Activated CD4-positive, alpha-beta T cell treated with anti-CD3 and anti-CD28 coated beads for 48 hours (primary cell): ENCODE data around the gene AFDN.

ENCODE experiments used
- DNase-seq: peaks from one replicate; pipeline ENCODE4 v3.0.0-alpha.2; 2020

Gene AFDN

DNA sequence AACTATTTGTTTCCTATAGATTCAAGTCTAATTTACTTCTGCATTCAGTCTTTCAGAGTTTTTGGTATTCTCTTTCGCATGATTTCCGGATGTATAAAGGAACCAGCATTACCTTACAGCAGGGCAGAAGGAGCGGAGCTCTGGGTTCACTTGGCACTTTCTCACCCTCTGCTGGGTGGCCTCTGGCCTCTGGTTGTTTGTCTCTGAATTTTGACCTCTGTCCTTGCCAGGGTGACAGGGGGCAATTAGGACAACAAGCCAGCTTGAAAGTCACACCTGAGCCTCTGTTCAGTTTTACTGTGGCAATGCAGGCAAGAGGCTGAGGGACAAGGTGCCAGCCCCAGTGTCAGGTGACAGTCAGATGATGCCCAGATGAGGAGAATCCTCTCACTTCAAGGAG is 101.4 kb downstream of the AFDN start:
- no peak for DNase-seq

DNA sequence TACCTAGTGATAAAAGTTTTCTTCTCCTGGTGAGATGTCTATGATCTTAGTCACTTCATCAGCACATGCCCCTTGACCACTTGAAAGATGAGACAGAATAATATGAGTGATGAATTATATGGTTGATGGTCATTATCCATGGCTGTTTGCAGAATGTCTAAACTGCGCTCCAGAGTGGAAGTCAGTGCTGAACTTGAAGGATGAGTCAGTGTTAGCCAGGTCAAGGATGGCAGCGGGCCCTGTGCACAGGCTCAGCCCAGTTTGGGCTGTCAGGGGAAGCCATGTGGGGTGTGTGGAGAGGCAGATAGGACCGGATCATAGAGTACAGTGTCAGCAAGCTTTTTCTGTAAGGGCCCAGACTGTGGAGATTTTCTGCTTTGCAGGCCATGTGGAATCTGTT is 103.6 kb downstream of the AFDN start:
- DNase-seq, result no peak

DNA sequence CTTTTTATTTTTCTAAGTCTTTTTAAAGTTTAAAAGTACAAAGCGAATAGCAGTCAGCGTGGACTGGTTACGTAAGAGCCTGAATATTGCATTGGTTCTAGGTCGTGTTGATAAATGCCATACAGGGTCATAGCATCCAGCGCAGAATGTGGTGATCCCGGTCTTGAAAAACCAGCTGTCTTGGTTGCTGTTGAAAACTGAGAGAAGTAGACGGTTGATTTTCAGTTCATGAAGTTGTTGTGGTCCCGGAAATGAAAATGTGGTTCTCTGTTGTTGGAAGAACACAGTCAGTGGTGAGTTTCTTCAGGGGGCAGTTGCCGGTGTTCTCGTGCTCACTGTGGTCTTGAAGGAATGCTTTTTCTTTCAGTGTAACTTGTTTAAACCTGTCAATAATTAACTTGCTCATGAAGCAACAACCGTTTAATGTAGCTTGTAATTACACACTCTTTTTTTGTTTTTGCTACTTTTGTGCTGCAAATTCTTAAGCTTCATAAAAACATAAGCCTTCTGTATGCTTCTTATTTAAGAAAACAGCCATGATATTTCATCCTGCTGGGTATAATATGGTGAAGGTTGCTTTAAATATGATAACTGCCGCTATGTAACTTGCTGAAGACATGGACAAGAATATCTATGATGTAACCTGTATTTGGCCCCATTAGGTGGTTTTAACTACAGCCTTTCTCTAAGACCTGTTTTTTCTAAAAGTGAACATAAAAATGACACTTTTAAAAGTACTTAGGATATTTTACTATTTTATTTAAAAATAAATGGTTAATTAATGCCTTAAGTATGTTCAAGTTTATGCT is 106.0 kb downstream of the AFDN start:
- DNase-seq, result no peak

DNA sequence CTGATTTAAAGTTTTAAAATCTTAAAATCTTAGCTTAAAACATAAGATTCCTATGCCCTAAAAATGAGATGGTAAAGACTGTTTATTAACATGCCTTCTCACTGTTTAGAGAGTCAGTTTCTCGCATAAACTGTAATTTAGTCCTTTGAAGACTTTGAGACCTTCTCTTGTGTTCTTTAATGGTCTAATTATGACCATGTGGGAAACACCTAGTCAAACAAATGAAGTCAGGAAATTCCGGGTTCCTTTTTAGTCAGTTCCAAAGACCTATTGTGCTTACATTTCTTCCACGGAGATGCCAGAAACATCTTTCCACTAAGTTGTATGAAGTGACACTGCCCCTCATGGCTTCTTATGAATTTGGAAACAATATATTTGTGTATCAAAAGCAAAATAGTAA is 106.6 kb downstream of the AFDN start:
- no peak for DNase-seq

DNA sequence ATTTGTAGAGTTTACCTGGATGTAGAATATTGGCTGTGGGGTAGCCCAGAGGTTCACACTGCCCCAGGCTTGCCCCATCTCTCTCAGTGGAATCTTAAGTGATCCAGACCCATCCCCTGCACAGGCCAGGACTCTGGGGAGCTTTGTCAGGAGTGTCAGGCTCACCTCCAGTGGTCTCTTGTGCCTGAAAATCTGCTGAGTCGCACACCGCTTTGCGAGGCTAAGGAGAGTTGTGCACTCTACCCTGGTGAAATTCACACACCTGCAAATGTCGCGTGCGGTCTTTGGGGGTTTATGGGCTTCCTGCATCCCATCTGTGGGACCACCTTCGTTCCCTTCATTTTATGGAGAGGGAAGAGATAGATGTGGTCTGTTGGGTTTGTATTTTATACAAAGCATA is 107.1 kb downstream of the AFDN start:
- no peak for DNase-seq

DNA sequence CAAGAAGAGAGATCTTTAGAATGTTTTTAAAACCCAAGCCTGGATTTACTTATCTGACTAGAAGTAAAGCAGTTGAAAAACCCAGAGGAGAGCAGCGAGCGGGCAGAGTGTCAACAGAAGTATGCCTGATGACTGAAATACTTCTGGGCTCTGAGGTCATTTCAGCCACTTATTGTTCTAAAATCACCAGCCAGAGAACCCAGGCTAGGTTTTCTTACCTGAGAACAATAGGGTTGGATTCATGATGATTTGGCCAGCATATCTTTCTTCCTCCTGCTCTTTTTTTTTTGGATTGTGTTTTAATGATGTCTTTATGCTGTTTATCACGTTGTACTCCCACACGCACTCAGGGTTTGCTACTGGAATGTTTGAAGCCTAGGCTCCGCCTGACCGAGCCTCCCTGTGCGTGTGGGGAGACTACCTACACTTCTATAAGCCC is 107.7 kb downstream of the AFDN start:
- DNase-seq, result no peak

DNA sequence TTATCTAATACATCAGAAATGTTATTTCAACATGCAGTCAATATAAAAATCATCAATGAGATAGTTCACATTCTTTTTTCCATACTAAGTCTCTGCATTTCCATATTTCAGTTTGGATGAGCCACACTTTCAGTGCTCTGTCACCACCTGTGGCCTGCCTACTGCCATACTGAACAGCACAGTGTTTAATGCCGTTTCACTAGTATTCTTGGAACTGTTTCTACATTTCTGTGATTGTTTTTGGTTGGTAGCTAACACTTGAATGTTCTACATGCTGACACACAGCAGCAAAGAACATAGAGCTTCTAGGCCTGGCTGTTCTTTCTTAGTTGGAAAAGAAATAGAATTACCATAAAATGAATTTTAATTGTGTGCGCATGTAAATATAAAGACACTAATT is 109.3 kb downstream of the AFDN start:
- DNase-seq, result no peak

DNA sequence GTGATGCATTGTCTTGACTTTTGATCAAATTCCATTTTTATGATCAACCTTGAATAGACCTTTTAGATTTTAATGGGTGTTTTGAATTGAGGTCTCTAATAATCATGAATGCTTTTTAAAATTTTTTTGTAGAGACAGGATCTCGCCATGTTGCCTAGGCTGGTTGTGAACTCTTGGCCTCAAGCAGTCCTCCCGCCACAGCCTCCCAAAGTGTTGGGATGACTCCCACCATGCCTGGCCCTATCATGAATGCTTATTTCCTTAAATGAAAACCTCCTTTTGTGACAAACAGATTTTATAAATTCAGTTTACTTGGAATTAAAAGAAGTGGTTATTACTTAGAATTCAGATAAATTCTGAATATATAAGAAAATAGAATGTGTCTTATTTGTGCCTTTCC is 110.6 kb downstream of the AFDN start:
- DNase-seq, result no peak

DNA sequence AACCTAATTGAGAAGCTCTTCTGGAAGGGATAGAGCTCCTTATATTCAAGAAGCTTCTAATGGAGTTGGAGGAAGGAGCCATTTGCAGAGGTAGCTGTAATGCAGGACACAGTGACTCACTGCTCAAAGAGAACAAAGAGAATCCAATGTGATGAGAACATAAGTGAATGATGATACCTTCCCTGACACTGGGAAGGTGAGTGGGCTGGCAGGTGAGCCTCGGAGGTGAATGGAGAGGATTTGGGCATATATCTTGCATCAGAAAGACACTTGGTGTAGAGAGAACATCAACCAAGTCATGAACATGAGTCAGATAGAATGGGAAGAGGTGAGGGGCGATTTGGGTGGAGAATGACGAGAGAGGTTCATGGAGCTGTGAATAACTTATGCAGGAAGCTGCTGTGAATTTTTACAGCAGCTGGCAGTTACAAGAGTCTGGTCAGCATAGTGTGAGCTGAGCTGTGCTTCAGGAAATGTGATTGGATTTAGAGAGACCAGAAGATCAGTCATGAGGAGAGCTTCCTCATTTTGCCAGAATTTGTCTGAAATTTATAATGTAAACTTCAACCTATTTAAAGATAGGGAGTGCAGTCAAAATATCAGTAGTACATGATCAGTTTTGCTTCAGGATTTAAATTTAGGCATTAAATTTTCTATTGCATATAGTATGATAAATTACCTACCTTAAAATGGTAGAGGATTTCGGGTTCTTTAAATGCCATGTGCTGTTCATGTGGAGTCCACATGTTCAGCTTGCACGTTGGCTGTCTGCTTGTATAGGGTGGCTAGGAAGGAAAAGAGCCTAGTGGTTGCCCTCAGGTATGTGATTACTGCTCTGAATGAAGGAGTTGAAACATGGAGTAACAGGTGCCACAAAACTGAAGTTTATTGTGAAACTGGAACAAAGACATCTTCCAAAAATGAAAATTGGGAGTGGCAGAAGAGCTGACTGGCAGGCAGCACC is 111.5 kb downstream of the AFDN start:
- DNase-seq, result no peak

DNA sequence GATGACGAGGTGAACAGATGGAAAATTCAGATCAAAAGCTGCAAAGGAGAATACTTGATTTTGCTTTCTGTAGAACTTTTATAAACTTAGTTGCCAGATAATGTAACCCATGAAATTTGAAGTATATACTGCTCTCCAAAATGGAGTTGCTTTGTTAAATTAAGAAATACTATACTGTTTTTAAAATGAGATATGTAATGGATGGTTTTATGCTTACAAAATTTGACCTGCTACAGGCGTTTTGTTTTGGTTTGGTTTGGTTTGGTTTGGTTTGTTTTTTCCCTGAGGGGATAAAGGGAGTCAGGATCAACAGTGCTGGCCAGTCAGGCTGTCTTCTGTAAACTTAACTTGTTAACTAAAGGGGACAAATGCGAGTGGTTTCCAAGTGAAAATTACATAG is 115.1 kb downstream of the AFDN start:
- no peak for DNase-seq

DNA sequence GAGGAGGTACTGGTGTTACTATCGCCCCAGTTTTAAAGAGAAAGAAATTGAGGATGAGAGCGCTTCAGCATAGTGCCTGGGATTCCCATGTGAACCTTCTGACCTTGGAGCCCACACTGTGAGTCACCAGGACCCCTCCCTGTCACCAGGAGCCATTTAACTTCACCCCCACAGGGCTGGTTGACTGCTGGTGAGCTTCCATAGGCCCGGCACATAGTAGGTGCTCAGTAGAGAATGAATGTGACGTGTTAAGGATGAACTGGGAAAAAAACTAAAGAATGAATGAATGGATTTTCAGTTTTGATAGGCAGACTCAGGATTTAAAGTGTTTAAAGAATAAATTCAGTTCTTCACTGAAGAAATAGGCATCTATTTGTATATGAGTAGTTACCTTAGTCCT is 117.4 kb downstream of the AFDN start:
- DNase-seq, result no peak

DNA sequence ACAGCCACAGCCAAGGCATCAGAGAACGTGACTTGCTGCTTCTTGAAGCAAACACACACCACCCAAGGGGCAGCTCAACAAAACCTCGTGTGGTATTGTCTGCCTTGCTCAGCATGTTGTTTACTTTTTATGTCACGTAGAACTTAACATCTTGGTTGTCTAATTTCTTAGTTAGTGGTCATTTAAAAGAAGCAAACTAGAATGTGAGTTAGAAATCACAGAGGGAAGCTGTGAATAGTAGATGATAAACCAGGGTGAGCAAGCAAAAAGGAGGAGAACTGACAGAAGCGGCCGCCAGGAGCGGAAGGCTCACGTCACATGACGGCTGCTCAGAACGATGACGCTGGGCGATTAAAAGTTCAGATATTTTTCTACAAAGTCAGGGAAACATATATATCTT is 119.3 kb downstream of the AFDN start:
- DNase-seq, result no peak

DNA sequence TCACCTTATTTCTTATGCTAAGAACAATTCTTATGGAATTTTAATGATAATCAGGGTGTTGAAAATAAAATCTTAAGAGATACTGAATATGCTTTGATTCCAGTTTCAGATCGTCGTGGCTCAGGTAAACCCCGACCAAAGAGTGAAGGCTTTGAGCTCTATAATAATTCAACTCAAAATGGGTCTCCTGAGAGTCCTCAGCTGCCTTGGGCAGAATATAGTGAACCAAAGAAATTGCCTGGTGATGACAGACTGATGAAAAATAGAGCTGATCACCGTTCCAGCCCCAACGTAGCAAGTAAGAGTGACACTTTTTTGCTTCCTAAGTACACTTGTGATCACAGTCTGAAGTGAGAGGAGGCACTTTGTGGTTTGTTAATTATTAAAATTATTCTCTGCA is 119.9 kb downstream of the AFDN start:
- no peak for DNase-seq

DNA sequence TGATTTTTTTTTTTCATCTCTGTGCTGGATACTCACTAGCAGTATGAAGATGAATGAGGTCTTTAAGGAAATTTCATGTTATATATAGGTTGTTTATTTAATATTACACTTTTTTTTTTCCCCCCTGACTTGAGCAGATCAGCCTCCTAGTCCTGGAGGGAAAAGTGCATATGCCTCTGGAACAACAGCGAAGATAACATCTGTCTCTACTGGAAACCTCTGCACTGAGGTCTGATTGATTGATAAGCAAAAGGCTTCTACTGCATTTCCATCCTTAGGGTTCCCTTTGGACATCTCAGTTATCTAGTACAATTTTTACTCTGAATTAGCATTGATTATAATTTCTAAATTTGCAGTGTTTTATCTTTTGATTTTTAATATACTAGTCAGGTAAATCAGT is 121.0 kb downstream of the AFDN start:
- DNase-seq, result no peak

DNA sequence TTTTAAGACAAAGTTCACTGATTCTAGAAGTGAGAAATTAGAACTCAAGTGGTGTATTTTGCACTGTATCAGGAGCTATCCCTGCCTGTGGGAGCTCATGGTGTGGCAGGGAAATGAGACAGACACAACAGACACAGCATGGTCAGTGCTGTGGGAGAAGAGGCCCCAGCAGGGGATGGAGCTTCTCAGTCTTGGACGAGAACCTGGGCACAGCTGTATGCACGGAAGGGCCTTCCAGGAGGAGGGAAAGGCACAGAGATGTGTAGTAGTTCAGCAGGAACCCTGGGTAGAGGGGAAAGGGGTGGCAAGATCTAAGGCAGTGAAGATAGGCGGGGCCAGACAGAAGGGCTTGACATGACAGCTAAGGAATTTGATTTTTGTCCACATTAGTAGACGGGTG is 122.0 kb downstream of the AFDN start:
- DNase-seq, result no peak

DNA sequence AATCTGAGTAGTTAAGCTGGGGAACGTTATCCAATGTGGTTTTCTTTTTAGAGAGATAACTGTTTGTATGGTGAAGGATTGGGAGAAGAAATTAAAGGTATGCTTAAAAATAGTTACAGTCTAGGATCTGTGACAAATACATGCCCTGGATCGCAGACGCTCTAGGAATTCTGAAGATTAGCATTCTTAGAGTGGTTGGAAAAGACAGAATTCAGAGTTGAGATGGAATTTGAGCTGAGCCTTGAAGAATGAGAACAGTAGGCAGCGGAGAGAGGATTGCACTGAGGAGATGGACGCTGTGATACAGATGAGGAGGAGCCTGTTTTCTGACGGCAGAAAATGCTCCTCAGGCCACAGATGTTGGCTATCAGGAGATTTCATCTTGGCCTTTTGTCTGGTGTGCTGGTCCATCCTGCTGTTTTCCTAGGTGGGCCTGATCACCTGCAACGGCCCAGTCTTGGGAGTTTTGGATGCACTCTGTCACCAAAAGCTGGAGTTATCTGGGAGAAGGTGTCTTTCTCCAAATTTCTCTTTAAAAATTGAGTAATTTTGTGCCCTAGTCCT is 122.5 kb downstream of the AFDN start:
- no peak for DNase-seq

DNA sequence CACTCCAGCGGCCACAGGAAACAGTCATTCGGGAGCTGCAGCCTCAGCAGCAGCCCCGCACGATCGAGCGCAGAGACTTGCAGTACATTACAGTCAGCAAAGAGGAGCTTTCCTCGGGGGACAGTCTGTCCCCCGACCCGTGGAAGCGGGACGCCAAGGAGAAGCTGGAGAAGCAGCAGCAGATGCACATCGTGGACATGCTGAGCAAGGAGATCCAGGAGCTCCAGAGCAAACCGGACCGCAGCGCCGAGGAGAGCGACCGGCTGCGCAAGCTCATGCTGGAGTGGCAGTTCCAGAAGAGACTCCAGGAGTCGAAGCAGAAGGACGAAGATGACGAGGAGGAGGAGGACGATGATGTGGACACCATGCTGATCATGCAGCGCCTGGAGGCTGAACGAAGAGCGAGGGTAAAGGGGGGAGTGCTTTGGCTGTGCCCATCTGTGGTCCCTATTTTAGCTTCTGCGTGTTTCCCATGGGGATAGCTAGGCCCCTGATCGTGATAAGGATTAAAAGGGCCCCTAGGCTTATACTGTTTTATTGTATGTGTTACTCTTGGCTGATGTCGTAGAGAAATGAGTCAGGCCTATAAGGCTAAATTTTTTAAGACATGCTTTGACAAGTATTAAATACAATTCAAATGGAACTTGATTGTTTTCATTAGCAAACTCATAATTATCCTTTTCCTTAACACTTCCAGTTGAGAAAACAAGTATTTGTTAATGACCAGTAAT is 125.2 kb downstream of the AFDN start:
- no peak for DNase-seq

DNA sequence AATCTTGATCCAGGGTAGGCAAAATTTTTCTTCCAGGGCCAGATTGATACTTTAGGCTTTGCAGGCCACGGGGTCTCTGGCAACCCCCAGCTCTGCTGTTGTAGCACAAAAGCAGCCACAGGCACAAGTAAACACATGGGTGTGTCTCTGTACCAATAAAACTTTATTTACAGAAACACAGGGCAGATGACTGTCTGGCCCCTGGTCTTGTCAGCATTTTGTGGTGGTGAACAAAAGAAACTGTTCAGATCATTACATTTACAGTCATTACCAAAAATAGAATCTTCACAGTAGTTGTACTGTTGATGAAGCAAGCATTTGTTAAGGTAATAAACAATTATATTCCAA is 125.8 kb downstream of the AFDN start:
- no peak for DNase-seq

DNA sequence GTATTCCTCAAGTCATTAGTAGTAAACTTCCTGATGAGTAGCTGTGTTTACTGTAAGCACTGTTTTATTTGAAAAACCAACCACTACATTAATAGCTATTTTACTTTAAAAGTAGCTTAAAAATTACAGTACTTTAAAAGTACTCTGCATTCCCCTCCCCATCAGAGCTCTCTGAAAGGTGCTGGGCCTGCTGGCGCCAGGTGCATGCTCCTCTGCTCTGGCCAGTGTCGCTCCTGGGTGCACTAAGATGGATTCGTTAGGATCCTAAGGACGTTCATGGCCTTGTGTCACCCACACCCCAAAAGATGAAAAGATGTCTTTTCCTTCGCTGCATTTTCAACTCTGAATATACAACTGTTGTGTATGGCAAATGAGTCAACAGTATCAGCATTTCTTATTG is 126.8 kb downstream of the AFDN start:
- DNase-seq, result no peak

DNA sequence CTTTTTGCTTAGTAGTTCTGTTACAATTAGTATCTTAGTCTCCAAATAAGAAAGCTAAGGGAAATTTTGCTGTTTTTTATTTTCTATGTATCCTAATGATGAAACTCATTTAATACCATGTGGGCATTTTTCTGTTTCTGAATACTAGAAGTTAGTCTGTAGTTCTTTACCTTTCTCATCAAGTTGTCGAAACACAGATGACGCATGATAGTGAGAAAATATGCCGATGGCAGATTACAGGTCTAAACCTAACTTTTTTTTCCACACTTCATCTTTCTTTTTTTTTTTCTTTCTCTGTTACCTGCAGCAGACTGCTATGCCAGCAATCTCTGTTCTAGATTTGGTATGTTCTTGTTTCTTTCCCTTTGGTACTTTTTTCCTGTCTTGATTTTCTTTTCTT is 127.4 kb downstream of the AFDN start:
- no peak for DNase-seq

DNA sequence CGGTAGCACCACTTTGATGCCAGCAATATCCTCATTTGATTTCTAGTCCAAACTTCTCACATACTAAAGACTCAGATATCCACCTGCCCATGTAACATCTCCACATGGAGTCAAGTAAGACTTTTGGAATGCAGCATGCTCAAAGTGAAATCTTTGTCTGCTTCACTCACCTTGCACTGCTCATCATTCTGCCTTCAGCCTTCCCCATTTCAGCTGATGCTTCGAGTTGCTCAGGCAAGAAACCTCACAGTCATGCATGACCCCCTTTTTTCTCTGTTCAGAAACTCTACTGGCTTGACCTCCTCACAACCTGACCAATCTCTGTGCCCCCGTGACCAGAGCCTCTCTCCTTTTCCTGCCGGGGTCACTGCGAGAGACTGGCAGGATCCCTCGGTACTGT is 129.8 kb downstream of the AFDN start:
- no peak for DNase-seq

DNA sequence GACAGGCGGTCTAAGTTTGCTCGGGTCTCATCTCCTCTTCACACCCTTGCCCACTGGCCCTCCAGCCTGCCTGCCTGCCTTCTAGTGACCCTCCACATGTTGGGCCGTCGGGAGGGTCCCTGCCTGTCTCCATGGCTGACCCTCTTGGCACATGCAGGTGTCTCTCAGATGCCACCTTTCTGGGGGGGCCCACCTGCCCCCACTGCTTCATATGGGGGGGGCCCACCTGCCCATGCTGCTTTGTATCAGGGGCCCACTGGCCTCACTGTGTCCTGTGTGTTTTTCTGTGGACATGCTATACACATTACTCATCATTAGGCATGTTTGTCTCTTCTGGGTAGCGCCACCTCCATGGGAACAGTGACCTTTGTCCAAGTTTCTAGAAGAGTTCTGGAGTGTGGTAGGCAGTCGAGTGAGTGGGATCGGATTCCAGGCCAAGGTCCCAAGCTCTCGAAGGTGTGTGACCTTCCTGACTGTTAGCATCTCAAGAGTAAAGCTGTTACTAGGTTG is 130.3 kb downstream of the AFDN start:
- no peak for DNase-seq

DNA sequence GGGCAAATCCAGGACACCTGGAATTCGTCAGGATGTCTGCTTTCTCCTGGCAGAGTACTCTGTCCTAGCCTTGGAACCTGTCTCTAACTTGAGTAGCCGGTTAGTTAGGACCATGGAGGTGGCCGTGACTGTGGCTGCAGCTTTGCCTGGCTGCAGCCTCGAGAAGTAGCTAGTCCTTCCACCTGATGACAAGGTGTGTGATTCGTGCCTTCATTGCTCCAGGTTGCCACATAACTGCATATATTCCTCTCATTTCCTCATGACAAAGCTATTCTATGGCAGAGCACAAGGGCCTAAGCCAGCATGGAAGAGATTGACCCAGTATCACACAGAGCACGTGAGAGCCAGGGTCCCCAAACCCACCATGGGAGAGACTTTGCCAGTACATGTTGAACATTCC is 130.9 kb downstream of the AFDN start:
- DNase-seq, result no peak
